GM23338 (cell line): ENCODE measurements around the gene EFCAB6.

Source experiments
- CREB1 ChIP-seq: fragments of 250-450 bp; sonication (Bioruptor Pico); IDR thresholded peaks from 2 replicates; pipeline ENCODE4 v1.5.0; 2020; ENCODE audit warnings: low read depth, mild to moderate bottlenecking, moderate library complexity
- EZH2 ChIP-seq: fragments of 200-600 bp; sonication (generic); IDR thresholded peaks from one replicate; pipeline ENCODE4 v1.8.0; 2017; ENCODE audit warnings: antibody characterized with exemption, mild to moderate bottlenecking, low read depth; ENCODE audit not compliant: unreplicated experiment
- EZH2phosphoT487 ChIP-seq: fragments of 200-600 bp; sonication (generic); IDR thresholded peaks from one replicate; pipeline ENCODE4 v1.8.1; 2018; ENCODE audit warnings: antibody characterized with exemption; ENCODE audit not compliant: unreplicated experiment
- JUNB ChIP-seq: IDR thresholded peaks from one replicate; pipeline ENCODE4 v1.6.1; 2016; ENCODE audit warnings: antibody characterized with exemption; ENCODE audit not compliant: unreplicated experiment
- POLR2AphosphoS5 ChIP-seq: IDR thresholded peaks from 2 replicates; pipeline ENCODE4 v1.6.1; 2016; ENCODE audit warnings: antibody characterized with exemption, low read depth
- ZNF114 ChIP-seq: fragments of 250-450 bp; sonication (Bioruptor Pico); IDR thresholded peaks from 2 replicates; pipeline ENCODE4 v1.5.0; 2020; ENCODE audit warnings: mild to moderate bottlenecking, moderate library complexity
- ZNF331 ChIP-seq: fragments of 250-450 bp; sonication (Bioruptor Pico); IDR thresholded peaks from 2 replicates; pipeline ENCODE4 v1.5.0; 2020; ENCODE audit warnings: low read depth, mild to moderate bottlenecking, moderate library complexity
- TF ChIP-seq, protein P1 (sequence below), 2 experiments: fragments of 200-600 bp in 1 of 2; sonication (generic) in 1 of 2; conservative IDR thresholded peaks; 2 replicates each; pipeline versions ENCODE4 v1.5.1 to v1.6.1; 2016 to 2017; ENCODE audit warnings: antibody characterized with exemption in 2 of 2, low read depth in 2 of 2, mild to moderate bottlenecking in 2 of 2, moderate library complexity in 1 of 2
- TF ChIP-seq, protein P2 (sequence below): IDR thresholded peaks from one replicate; pipeline ENCODE4 v1.6.1; 2018; ENCODE audit warnings: antibody characterized with exemption; ENCODE audit not compliant: unreplicated experiment
- TF ChIP-seq, protein P3 (sequence below): fragments of 250-450 bp; sonication (Bioruptor Pico); IDR thresholded peaks from 2 replicates; pipeline ENCODE4 v1.5.0; 2020; ENCODE audit warnings: mild to moderate bottlenecking, moderate library complexity

DNA sequence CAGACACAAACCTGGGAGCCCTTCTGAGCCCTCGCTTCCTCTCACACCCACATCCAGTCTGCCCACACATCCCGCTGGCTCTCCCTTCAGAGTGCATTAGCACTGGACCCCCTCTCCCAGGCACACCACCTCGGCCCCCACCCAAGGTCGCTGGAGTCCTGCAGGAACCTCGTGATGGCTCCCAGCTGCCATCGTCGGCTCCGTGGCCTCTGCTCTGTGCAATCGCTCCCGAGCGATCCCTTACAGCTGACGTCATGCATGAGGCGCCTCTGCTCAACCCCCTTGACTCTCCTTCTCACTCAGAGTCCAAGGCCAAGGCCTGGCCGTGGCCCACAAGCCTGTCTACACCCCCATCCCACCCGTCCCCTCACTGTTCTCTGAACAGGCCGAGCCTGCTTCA lies 183.9 kb downstream of the EFCAB6 start:
- TF ChIP-seq, protein P1, sequence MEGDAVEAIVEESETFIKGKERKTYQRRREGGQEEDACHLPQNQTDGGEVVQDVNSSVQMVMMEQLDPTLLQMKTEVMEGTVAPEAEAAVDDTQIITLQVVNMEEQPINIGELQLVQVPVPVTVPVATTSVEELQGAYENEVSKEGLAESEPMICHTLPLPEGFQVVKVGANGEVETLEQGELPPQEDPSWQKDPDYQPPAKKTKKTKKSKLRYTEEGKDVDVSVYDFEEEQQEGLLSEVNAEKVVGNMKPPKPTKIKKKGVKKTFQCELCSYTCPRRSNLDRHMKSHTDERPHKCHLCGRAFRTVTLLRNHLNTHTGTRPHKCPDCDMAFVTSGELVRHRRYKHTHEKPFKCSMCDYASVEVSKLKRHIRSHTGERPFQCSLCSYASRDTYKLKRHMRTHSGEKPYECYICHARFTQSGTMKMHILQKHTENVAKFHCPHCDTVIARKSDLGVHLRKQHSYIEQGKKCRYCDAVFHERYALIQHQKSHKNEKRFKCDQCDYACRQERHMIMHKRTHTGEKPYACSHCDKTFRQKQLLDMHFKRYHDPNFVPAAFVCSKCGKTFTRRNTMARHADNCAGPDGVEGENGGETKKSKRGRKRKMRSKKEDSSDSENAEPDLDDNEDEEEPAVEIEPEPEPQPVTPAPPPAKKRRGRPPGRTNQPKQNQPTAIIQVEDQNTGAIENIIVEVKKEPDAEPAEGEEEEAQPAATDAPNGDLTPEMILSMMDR (conservative IDR thresholded peaks at IDR 0.05; ENCODE audit: low read depth in 2 of 2): no peak
- TF ChIP-seq, protein P2, sequence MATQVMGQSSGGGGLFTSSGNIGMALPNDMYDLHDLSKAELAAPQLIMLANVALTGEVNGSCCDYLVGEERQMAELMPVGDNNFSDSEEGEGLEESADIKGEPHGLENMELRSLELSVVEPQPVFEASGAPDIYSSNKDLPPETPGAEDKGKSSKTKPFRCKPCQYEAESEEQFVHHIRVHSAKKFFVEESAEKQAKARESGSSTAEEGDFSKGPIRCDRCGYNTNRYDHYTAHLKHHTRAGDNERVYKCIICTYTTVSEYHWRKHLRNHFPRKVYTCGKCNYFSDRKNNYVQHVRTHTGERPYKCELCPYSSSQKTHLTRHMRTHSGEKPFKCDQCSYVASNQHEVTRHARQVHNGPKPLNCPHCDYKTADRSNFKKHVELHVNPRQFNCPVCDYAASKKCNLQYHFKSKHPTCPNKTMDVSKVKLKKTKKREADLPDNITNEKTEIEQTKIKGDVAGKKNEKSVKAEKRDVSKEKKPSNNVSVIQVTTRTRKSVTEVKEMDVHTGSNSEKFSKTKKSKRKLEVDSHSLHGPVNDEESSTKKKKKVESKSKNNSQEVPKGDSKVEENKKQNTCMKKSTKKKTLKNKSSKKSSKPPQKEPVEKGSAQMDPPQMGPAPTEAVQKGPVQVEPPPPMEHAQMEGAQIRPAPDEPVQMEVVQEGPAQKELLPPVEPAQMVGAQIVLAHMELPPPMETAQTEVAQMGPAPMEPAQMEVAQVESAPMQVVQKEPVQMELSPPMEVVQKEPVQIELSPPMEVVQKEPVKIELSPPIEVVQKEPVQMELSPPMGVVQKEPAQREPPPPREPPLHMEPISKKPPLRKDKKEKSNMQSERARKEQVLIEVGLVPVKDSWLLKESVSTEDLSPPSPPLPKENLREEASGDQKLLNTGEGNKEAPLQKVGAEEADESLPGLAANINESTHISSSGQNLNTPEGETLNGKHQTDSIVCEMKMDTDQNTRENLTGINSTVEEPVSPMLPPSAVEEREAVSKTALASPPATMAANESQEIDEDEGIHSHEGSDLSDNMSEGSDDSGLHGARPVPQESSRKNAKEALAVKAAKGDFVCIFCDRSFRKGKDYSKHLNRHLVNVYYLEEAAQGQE: no peak
- no peak for TF ChIP-seq JUNB
- TF ChIP-seq CREB1 (CRISPR knock-in tag): no peak
- TF ChIP-seq POLR2AphosphoS5: no peak
- no peak for TF ChIP-seq EZH2
- TF ChIP-seq ZNF114 (CRISPR knock-in tag): no peak
- TF ChIP-seq, protein P3, sequence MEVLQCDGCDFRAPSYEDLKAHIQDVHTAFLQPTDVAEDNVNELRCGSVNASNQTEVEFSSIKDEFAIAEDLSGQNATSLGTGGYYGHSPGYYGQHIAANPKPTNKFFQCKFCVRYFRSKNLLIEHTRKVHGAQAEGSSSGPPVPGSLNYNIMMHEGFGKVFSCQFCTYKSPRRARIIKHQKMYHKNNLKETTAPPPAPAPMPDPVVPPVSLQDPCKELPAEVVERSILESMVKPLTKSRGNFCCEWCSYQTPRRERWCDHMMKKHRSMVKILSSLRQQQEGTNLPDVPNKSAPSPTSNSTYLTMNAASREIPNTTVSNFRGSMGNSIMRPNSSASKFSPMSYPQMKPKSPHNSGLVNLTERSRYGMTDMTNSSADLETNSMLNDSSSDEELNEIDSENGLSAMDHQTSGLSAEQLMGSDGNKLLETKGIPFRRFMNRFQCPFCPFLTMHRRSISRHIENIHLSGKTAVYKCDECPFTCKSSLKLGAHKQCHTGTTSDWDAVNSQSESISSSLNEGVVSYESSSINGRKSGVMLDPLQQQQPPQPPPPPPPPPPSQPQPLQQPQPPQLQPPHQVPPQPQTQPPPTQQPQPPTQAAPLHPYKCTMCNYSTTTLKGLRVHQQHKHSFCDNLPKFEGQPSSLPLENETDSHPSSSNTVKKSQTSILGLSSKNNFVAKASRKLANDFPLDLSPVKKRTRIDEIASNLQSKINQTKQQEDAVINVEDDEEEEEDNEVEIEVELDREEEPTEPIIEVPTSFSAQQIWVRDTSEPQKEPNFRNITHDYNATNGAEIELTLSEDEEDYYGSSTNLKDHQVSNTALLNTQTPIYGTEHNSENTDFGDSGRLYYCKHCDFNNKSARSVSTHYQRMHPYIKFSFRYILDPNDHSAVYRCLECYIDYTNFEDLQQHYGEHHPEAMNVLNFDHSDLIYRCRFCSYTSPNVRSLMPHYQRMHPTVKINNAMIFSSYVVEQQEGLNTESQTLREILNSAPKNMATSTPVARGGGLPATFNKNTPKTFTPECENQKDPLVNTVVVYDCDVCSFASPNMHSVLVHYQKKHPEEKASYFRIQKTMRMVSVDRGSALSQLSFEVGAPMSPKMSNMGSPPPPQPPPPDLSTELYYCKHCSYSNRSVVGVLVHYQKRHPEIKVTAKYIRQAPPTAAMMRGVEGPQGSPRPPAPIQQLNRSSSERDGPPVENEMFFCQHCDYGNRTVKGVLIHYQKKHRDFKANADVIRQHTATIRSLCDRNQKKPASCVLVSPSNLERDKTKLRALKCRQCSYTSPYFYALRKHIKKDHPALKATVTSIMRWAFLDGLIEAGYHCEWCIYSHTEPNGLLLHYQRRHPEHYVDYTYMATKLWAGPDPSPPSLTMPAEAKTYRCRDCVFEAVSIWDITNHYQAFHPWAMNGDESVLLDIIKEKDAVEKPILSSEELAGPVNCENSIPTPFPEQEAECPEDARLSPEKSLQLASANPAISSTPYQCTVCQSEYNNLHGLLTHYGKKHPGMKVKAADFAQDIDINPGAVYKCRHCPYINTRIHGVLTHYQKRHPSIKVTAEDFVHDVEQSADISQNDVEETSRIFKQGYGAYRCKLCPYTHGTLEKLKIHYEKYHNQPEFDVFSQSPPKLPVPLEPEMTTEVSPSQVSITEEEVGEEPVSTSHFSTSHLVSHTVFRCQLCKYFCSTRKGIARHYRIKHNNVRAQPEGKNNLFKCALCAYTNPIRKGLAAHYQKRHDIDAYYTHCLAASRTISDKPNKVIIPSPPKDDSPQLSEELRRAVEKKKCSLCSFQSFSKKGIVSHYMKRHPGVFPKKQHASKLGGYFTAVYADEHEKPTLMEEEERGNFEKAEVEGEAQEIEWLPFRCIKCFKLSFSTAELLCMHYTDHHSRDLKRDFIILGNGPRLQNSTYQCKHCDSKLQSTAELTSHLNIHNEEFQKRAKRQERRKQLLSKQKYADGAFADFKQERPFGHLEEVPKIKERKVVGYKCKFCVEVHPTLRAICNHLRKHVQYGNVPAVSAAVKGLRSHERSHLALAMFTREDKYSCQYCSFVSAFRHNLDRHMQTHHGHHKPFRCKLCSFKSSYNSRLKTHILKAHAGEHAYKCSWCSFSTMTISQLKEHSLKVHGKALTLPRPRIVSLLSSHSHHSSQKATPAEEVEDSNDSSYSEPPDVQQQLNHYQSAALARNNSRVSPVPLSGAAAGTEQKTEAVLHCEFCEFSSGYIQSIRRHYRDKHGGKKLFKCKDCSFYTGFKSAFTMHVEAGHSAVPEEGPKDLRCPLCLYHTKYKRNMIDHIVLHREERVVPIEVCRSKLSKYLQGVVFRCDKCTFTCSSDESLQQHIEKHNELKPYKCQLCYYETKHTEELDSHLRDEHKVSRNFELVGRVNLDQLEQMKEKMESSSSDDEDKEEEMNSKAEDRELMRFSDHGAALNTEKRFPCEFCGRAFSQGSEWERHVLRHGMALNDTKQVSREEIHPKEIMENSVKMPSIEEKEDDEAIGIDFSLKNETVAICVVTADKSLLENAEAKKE (CRISPR knock-in tag): no peak
- TF ChIP-seq EZH2phosphoT487: no peak
- no peak for TF ChIP-seq ZNF331
